ENCODE data around the gene ALLC.

ALLC gene

DNA sequence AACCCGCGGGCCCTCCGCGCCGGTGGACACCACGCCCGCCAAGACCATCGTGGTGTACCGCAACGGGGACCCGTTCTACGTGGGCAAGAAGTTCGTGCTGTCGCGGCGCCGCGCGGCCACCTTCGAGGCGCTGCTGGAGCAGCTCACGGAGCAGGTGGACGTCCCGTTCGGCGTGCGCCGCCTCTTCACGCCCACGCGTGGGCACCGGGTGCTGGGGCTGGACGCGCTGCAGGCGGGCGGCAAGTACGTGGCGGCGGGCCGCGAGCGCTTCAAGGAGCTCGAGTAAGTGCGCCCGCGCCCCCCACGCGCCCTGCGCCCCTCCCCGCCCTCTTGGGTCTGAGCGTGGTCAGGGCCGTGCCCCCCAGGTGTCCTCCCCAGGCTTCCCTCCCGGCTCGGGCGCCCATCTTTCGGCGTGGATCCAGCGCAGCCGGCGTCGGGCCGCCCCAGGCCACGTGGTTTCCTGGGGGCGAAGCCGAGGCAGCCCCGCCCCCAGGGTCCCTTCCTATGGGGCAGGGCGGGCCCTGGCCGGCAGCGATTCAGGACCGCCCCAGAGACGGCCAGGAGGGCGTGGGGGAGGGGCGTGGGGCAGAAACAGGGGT, 45.9 kb downstream of the ALLC start:
- TF ChIP-seq CTCF (IDR thresholded peaks at IDR 0.05; ENCODE audit: borderline replicate concordance, extremely low read depth, low read length, poor library complexity, severe bottlenecking) (no peak), EZH2 (IDR thresholded peaks at IDR 0.05; ENCODE audit: borderline replicate concordance, low read depth, low read length, severe bottlenecking) (no peak)
- no peak overlapping the region for H3K4me3 ChIP-seq (ENCODE audit: low read depth in 1 of 2, low read length in 2 of 2)
- H3K36me3 ChIP-seq (ENCODE audit: insufficient read depth, low read length): no peaks in the 10 kb centered on the region
- no peaks in the 10 kb centered on the region for H4K20me1 ChIP-seq (ENCODE audit: insufficient read depth, low read length)
- ATAC-seq (ENCODE audit: insufficient read depth, low read depth) (no peak), DNase-seq (no peak)
- H2AFZ ChIP-seq (ENCODE audit: low read depth, low read length): no peak overlapping the region
- no peaks in the 10 kb centered on the region for H3K9me3 ChIP-seq (ENCODE audit: insufficient read depth, low read length, severe bottlenecking)
- no peaks in the 10 kb centered on the region for H3K27me3 ChIP-seq (ENCODE audit: insufficient read depth, low read length, poor library complexity)
- no peak overlapping the region for H3K4me2 ChIP-seq (ENCODE audit: insufficient read depth, low read length)
- no peak overlapping the region for H3K9ac ChIP-seq (ENCODE audit: low read depth, low read length)
- H3K79me2 ChIP-seq (ENCODE audit: insufficient read depth, low read length): no peaks in the 10 kb centered on the region
- no peak overlapping the region for H3K27ac ChIP-seq (ENCODE audit: low read length)
- H3K4me1 ChIP-seq (ENCODE audit: insufficient read depth, low read length): no peaks in the 10 kb centered on the region

DNA sequence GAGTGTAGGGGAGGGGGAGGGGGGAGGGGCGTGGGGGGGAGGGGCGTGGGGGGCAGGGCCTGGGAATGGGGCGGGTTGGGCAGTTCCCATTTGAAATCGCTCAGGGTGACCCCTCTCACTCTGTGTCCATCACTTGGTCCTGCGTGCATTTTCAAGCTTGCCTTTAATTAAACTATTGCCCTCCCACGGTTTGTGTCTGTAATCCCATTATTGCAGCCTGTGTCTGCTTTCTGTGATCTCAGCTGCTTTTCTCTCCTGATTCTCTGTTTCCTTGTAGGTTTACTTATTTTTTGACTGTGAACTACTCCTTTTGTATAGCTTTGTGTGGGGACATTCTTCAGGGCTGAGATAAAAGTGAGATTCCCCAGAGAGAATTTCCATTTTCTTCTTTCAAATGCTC, 46.7 kb downstream of the ALLC start:
- Histone ChIP-seq H3K4me3 (ENCODE audit: low read depth in 1 of 2, low read length in 2 of 2) (no peak overlapping the region), H3K27ac (ENCODE audit: low read length) (no peak overlapping the region), H3K36me3 (ENCODE audit: insufficient read depth, low read length) (no peaks in the 10 kb centered on the region), H3K79me2 (ENCODE audit: insufficient read depth, low read length) (no peaks in the 10 kb centered on the region), H3K9ac (ENCODE audit: low read depth, low read length) (no peak overlapping the region), H3K4me1 (ENCODE audit: insufficient read depth, low read length) (no peaks in the 10 kb centered on the region), H3K4me2 (ENCODE audit: insufficient read depth, low read length) (no peak overlapping the region), H3K9me3 (ENCODE audit: insufficient read depth, low read length, severe bottlenecking) (no peaks in the 10 kb centered on the region), H4K20me1 (ENCODE audit: insufficient read depth, low read length) (no peaks in the 10 kb centered on the region), H2AFZ (ENCODE audit: low read depth, low read length) (no peak overlapping the region), H3K27me3 (ENCODE audit: insufficient read depth, low read length, poor library complexity) (no peaks in the 10 kb centered on the region)
- no peak for TF ChIP-seq EZH2 (IDR thresholded peaks at IDR 0.05; ENCODE audit: borderline replicate concordance, low read depth, low read length, severe bottlenecking)
- no peak for TF ChIP-seq CTCF (IDR thresholded peaks at IDR 0.05; ENCODE audit: borderline replicate concordance, extremely low read depth, low read length, poor library complexity, severe bottlenecking)
- DNase-seq (no peak), ATAC-seq (ENCODE audit: insufficient read depth, low read depth) (no peak)

- DNase-seq (no peak), ATAC-seq (ENCODE audit: insufficient read depth, low read depth) (no peak)
- H3K4me1 ChIP-seq (ENCODE audit: insufficient read depth, low read length): no peaks in the 10 kb centered on the region
- H3K79me2 ChIP-seq (ENCODE audit: insufficient read depth, low read length): no peaks in the 10 kb centered on the region
- H3K4me2 ChIP-seq (ENCODE audit: insufficient read depth, low read length): no peak overlapping the region
- H3K4me3 ChIP-seq (ENCODE audit: low read depth in 1 of 2, low read length in 2 of 2): no peak overlapping the region
- no peak overlapping the region for H3K9ac ChIP-seq (ENCODE audit: low read depth, low read length)
- no peaks in the 10 kb centered on the region for H4K20me1 ChIP-seq (ENCODE audit: insufficient read depth, low read length)
- TF ChIP-seq EZH2 (IDR thresholded peaks at IDR 0.05; ENCODE audit: borderline replicate concordance, low read depth, low read length, severe bottlenecking): no peak
- H3K27me3 ChIP-seq (ENCODE audit: insufficient read depth, low read length, poor library complexity): no peaks in the 10 kb centered on the region
- H3K36me3 ChIP-seq (ENCODE audit: insufficient read depth, low read length): no peaks in the 10 kb centered on the region
- H3K27ac ChIP-seq (ENCODE audit: low read length): no peak overlapping the region
- H3K9me3 ChIP-seq (ENCODE audit: insufficient read depth, low read length, severe bottlenecking): no peaks in the 10 kb centered on the region
- H2AFZ ChIP-seq (ENCODE audit: low read depth, low read length): no peak overlapping the region
Observed at GRCh38 chr2:3705782-3706181, 47.8 kb downstream of the ALLC start.

DNA sequence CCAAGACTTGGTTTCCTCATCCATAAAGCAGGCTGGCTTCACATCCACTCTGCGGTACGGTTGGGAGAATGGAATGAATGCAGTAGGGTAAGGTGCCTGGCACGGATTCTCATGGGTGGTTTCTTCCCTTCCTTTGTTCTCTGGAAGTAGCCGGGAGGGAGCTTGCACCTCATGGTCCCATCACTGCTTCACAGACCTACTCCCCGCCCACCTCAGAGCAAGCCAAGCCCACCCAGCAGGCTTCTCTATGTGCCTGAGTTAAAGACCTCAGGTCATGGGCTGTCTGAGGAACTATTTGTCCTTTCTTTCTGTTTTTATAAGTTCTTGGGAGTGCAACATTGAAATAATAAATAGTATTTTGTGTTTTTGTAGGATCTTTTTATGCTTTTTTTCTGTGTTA, 48.9 kb downstream of the ALLC start:
- Histone ChIP-seq H3K9ac (ENCODE audit: low read depth, low read length) (no peak overlapping the region), H3K9me3 (ENCODE audit: insufficient read depth, low read length, severe bottlenecking) (no peaks in the 10 kb centered on the region), H3K4me2 (ENCODE audit: insufficient read depth, low read length) (no peak overlapping the region), H3K79me2 (ENCODE audit: insufficient read depth, low read length) (no peaks in the 10 kb centered on the region), H4K20me1 (ENCODE audit: insufficient read depth, low read length) (no peaks in the 10 kb centered on the region), H3K4me3 (ENCODE audit: low read depth in 1 of 2, low read length in 2 of 2) (no peak overlapping the region), H3K36me3 (ENCODE audit: insufficient read depth, low read length) (no peaks in the 10 kb centered on the region), H3K27me3 (ENCODE audit: insufficient read depth, low read length, poor library complexity) (no peaks in the 10 kb centered on the region), H3K27ac (ENCODE audit: low read length) (no peak overlapping the region), H3K4me1 (ENCODE audit: insufficient read depth, low read length) (no peaks in the 10 kb centered on the region), H2AFZ (ENCODE audit: low read depth, low read length) (no peak overlapping the region)
- no peak for TF ChIP-seq EZH2 (IDR thresholded peaks at IDR 0.05; ENCODE audit: borderline replicate concordance, low read depth, low read length, severe bottlenecking)
- TF ChIP-seq CTCF (IDR thresholded peaks at IDR 0.05; ENCODE audit: borderline replicate concordance, extremely low read depth, low read length, poor library complexity, severe bottlenecking): no peak
- ATAC-seq (ENCODE audit: insufficient read depth, low read depth) (no peak), DNase-seq (no peak)
